Activated naive CD4-positive, alpha-beta T cell treated with Interleukin-2 at 50 U/mL for 16 hours (primary cell): ENCODE data around the gene IFNB1.

Experiments used
- DNase-seq: peaks from one replicate; pipeline ENCODE4 v3.0.0-alpha.2; 2020

Gene IFNB1

GRCh38 chr9:21077781-21078180 lies at the start of gene IFNB1:
IFNB1 (minus strand) TSS chr9:21077942; CDS start chr9:21077869, 73 bp downstream.
- no peak for DNase-seq

GRCh38 chr9:21121595-21122251 lies 44.0 kb upstream of the IFNB1 start:
- DNase-seq, result no peak

DNA sequence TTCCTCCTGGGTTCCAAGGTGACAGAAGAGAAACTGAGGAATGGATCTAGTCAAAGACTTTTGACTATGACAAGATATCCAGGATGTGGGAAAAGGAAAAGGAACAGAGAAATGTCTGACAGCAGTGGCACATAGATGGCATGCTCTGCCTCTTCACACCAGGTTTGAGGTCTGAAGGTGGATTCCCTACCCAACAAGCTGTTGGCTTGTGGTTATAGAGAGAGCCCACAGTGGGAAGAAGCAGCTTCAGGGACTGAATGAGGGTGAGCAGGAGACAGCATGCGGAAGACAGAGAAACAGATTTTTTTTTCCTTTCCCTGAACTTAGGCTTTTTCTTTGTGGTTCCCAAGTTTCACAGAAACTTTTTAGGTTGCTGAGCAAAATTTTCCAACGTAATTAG lies 43.3 kb upstream of the IFNB1 start:
- no peak for DNase-seq

- DNase-seq, result no peak
These were observed 41.5 kb upstream of the IFNB1 start for GRCh38 chr9:21119093-21119770.

- no peak for DNase-seq
These were observed 36.6 kb upstream of the IFNB1 start for GRCh38 chr9:21114311-21114710.

DNA sequence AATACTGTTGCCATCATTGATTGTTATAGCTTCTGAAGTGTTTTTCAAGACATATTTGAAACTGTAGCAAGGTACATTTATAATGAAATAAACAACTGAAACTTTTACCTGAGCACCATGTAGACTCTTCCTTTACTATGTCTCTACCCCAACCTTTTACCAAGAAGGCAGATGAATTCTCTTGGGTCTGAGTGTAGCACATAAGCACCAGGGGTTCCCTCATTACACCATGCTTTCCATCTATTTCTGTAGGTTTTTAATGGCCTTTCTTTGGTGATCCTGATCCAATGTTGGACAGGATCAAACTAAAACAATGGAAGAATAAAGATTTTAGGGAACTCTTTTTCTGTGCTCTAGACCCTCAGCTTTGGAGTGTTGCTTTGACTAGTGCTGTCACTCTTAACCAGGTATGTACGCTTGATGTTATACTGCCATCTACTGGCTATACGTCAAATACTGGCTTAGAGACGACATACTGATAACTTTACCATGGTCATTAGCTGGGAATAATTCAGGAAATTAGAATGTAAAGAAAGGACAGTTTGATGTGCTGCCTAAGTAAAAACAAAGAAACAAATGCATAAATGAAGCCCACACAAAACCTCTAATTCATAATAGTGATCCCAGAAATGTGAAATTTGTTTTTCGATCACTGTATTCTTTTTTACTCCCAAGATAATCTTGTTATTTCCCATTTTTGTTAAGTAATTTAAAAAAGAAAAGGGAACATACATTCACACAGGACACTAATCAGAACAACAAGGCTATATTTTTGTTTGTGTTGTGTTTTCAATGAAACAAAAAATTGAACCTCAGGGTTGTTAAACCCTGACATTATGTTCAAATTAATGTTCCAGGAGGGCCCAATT lies 33.2 kb upstream of the IFNB1 start:
- no peak for DNase-seq

DNA sequence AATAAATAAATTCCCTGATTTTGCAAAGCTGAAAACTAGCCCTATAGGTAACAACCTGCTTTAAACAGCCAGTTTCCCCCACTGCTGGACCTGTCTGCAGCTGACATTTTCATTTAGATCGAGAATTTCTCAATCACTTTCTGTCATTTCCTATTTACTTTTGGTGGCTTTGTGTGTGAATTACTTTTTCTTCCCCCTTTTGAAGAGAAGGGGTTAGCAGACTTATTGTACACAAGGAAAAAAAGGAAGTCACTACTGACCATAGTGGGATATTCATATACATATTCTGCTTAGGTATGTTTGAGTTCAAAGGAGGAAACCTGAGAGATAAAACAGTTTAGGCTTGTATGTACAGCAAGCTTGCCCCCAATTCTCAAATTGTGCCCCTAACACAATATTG lies 27.0 kb upstream of the IFNB1 start:
- DNase-seq, result no peak

GRCh38 chr9:21102305-21102704 lies 24.6 kb upstream of the IFNB1 start:
- DNase-seq, result no peak

DNA sequence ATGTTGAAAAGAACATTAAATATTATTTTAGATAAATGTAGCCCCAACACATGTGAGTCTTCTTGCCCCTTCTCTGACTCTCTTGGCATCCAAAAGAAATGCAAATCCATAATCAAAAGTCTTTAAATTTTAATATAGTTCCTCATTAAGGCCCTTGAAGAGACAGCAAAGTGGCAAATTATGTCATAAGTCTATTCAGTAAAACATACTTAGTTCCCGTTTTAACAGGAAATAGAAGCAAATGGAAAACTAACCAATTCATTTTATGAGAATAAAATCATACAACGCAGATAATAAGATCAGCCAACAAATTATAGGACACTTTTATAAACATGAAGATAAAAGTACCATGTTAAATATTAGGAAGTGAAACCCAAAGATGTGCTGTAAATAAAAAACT lies 20.1 kb upstream of the IFNB1 start:
- DNase-seq, result no peak

GRCh38 chr9:21096901-21097255 lies 19.1 kb upstream of the IFNB1 start:
- no peak for DNase-seq

DNA sequence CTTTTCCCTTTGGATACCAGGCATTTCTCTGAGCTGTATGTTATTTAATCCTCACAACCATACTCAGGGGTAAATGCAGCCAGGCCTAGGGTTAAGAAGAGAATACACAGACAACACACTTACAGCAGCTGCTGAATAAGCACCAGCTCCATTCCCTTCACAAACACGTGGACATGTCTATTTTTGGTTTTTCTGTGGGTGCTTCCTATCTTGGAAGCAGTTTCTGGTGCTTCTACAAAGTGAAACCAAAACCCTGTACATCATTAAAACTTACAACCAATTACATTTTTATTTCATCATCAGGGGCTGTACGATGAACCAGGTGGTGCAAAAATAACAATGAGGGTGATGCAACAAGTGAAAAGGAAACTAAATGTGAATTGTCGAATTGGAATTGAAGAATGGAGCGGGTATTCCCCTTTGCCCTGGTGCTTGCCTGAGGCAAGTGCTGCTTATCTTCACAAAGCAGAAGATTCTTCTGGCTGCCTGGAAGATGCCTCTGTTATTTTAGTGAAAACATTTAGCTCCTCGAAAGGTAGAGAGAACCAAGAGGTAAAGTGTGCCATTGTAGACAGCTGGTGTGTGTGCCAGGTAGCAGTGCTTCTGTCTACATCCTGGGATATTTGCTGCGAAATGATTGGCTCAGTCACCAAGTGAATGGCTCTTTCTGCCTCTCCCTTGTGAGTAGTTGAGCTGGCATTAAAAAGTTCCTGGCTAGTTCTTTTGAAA lies 18.6 kb upstream of the IFNB1 start:
- DNase-seq, result peak; percentile 39

- DNase-seq, result no peak
These were observed 17.8 kb upstream of the IFNB1 start for GRCh38 chr9:21095561-21095960.

GRCh38 chr9:21086538-21086937 lies 8.8 kb upstream of the IFNB1 start:
- DNase-seq, result no peak

GRCh38 chr9:21085005-21085404 lies 7.3 kb upstream of the IFNB1 start:
- DNase-seq, result no peak

- no peak for DNase-seq
These were observed 6.6 kb upstream of the IFNB1 start for GRCh38 chr9:21084242-21084850.

- no peak for DNase-seq
These were observed 4.9 kb upstream of the IFNB1 start for GRCh38 chr9:21082671-21083070.

DNA sequence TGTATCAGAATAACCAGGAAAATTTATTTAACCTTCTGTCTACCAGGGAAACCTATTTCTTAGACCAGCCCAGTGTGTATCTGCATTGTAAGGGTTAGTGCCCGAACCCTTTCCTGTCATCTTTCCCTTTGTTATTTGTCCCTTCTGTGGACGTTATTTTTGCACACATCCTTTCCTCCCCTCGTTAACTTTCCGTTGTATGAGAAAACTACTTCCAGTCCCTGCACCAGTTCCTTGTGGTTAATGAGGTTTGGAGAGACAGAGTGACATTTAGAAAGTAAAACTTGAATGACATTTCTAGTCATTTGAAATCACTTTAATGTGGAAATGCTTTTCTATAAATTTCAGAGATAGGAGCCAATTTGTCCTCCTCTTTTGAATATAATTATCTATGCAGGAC lies 4.3 kb upstream of the IFNB1 start:
- no peak for DNase-seq

DNA sequence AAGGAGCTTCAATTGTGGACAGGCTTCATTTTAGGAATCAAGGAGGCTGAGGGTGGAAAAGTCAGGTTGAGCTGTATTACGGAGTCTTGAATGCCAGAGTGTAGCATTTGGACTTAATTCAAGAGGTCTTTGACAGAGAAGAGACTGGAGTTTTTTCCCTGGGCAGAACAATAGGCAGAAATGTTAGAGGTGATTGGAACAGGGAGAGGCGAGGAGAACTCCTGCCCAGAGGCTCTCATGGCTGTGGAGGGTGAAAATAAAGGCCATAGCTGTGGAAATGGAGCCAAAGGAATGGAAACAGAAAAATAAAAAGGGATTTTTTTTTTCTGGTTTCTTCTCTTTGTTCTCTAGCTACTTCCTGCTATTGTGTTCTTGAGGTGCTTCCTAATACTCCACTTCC lies 3.7 kb upstream of the IFNB1 start:
- DNase-seq, result no peak

DNA sequence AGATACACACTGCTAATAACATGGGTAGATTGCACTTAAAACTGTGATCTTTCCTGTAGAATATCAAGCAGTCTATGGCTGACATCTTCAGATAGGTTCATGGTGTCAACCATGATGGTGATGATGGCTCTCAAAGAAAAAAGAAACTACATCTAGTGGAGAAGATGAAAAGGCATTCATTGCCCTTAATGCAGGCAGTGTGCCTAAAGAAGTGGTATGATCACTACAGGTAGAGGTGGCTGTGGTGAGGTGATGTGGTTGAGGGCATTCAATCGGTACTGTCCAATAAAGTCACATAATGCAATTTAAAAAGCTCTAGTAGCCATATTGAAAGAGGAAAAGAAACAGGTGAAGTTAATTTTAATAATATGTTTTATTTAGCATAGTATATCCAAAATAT lies 3.1 kb upstream of the IFNB1 start:
- DNase-seq, result no peak

- DNase-seq, result no peak
These were observed 960 bp upstream of the IFNB1 start for GRCh38 chr9:21078702-21079101.

DNA sequence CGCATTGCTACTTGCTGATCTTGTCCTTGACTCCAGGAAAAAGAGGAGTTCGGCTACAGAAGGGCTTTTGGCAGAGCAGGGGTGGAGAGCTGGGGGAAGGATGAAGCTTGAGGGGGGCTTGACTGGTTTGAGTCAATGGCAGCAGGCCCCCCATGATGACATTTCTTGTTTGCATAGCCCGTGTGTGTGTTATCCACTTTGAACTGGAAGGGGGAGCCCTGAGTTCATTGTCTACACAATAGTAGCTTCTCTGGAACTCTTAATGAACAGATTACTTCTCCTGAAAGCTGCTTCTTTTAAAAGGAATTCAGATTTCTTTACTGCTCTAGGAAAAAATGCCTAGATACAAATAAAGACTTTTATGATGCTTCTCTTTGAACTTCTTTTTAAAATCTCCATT lies 2.3 kb downstream of the IFNB1 start:
- DNase-seq, result no peak

DNA sequence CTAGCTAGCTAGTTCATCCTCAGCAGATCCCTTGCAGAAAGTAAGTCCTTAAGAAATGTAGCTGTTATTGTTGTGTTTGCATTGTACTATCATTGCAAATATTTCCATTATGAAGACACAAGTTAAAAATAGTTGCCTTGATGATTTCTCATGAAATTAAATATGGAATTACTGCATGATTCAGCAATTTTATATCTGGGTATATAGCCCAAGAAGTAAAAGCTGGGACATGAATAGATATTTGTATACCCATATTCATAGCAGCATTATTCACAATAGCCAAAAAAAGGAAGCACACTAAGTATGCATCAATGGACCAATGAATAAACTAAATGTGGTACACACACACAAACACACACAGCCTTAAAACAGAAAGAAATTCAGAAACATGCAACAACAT lies 6.8 kb downstream of the IFNB1 start:
- no peak for DNase-seq

DNA sequence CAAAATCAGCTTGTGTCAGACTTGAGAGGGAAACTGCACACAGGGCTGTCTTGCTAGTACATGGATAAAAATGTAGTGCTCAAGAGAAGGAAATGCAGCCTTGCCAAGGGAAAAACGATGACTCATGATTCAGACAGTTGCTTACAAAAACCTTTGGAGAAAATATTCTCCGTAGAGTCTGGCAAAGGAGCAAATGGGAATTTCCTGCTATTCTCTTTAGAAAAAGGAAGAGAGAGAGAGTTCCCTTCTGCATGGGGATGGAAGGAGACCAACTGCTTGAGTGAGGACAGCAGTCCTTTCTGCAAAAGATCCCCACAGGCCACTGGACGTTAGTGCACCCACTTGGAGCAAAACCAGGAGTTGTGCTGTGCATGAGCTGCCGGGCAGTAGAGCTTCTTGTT lies 7.6 kb downstream of the IFNB1 start:
- no peak for DNase-seq
